Naive thymus-derived CD8-positive, alpha-beta T cell (primary cell): ENCODE data around the gene NEUROD2. TPM values are rescaled to one million over a fixed set of nuclear protein-coding genes. Genes with fewer than 3 reads are reported as not detected.

Experiments used
- ATAC-seq, 2 donors: fragments of 150-1000 bp; cut with Tn5 transposase in 1 of 2; sonication (Bioruptor Pico), chemical (Tn5 transposase) in 1 of 2; 1 replicate in 1 of 2; 2 replicates in 1 of 2; pipeline ENCODE4 v1.10.0; 2021; ENCODE audit warnings: mild to moderate bottlenecking in 2 of 2, moderate library complexity in 2 of 2
- POLR2A ChIA-PET: fragments of 350-600 bp; sonication (Branson Sonifier 250); formaldehyde crosslinking; loops from one replicate; lab custom pipeline; 2021; ENCODE audit warnings: antibody characterized with exemption; lab: Charles Lee
- DNase-seq, 10 donors: peaks; one replicate each; pipeline versions ENCODE4 v3.0.0 to v3.0.0-alpha.2; 2020 to 2022
- H3K27ac Mint-ChIP-seq, 10 donors: one replicate each; pipeline ENCODE4 v1.8.0; 2020 to 2022; ENCODE audit warnings: mild to moderate bottlenecking in 10 of 10, mixed read lengths in 10 of 10, moderate library complexity in 4 of 10, inconsistent platforms in 1 of 10
- H3K27me3 Mint-ChIP-seq, 5 donors: one replicate each; pipeline ENCODE4 v1.8.0; 2021 to 2022; ENCODE audit warnings: mixed read lengths in 5 of 5
- H3K36me3 Mint-ChIP-seq, 3 donors: one replicate each; pipeline ENCODE4 v1.8.0; 2020 to 2022; ENCODE audit warnings: mixed read lengths in 3 of 3, mild to moderate bottlenecking in 2 of 3, inconsistent platforms in 1 of 3
- H3K4me1 Mint-ChIP-seq, 4 donors: one replicate each; pipeline ENCODE4 v1.8.0; 2021 to 2022; ENCODE audit warnings: mixed read lengths in 4 of 4
- H3K4me3 Mint-ChIP-seq, 10 donors: one replicate each; pipeline ENCODE4 v1.8.0; 2020 to 2022; ENCODE audit warnings: mild to moderate bottlenecking in 10 of 10, mixed read lengths in 10 of 10, moderate library complexity in 6 of 10, inconsistent platforms in 1 of 10
- H3K9me3 Mint-ChIP-seq, 9 donors: one replicate each; pipeline ENCODE4 v1.8.0; 2020 to 2022; ENCODE audit warnings: mixed read lengths in 9 of 9, mild to moderate bottlenecking in 3 of 9, inconsistent platforms in 1 of 9, moderate library complexity in 1 of 9
- polyA plus RNA-seq, 3 donors: library from polyadenylated mRNA; unstranded; fragments of 300-500 nt; fragmentation: Illumina TruSeq; gene quantifications; one replicate each; pipeline ENCODE4 v1.2.3, GENCODE V29; 2021
- total RNA-seq, 8 experiments: library from RNA in 2 of 8; stranded (reverse) in 2 of 8; gene quantifications; one replicate each; pipeline ENCODE4 v1.2.3 and lab custom pipeline; 2021 to 2026

NEUROD2 gene
- total and polyA plus RNA-seq, 5 experiments from 2014 or later: not detected

DNA sequence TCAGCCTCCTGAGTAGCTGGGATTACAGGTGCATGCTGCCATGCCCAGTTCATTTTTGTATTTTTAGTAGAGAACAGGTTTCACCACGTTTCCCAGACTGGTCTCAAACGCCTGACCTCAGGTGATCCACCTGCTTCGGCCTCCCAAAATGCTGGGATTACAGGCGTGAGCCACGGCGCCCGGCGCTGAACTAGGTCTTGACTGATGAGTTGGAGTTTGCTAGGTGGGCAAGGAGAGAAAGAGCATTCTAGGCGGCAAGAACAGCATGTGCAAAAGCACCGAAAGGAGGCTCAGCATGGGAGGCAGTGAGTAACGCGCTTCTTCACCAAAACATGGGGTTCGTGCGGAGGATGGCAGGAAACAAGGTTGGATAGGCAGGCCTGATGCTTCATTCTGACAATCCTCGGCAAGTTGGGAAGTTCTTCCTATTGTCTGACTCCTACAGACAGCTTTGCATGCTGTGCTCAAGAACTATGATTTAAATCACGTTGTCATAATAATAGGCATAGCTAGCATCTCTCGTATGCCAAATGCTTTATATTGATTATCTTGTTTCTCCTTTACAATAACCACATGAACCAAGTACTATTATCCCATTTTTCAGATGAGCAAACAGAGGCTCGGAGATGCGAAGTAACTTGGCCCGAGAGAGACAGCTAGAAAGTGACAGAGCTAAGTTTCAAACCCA, 26.5 kb downstream of the NEUROD2 start:
- peaks cover 0 to 9% (median 3%) of the 10 kb centered on the region in 5 donors for H3K27me3 Mint-ChIP-seq
- H3K36me3 Mint-ChIP-seq: peaks cover 0 to 11% (median 9%) of the 10 kb centered on the region in 3 donors
- POLR2A ChIA-PET: no interaction called here
- ATAC-seq (no peak), DNase-seq (no peak)
- no peak overlapping the region for H3K4me3 Mint-ChIP-seq
- no peaks in the 10 kb centered on the region for H3K4me1 Mint-ChIP-seq
- H3K9me3 Mint-ChIP-seq: no peaks in the 10 kb centered on the region
- no peak overlapping the region for H3K27ac Mint-ChIP-seq

DNA sequence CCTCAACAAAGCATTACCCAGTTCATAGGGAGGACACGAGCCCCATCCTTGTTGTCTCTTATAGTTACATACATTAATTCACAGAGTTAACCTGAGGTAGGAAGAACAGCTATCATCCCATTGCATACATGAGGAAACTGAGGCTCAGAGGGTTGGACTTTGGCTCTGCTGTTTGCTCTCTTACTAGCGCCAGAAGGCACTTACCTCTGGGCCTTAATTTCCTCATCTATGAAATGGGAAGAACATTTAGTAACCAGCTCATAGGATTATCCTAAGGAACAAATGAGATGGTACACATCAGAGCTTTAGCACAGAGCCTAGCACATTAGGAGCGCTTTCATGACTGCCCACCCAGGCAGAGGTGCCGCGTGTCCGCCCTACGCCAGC, 27.6 kb downstream of the NEUROD2 start:
- Mint-ChIP-seq H3K27me3 (peaks cover 0 to 11% (median 3%) of the 10 kb centered on the region in 5 donors), H3K9me3 (no peaks in the 10 kb centered on the region), H3K36me3 (peaks cover 0 to 11% (median 9%) of the 10 kb centered on the region in 3 donors), H3K27ac (no peak overlapping the region), H3K4me3 (no peak overlapping the region), H3K4me1 (peaks cover 0 to 1% (median 0%) of the 10 kb centered on the region in 4 donors)
- ATAC-seq (no peak), DNase-seq (no peak)
- POLR2A ChIA-PET: interaction anchor here (0.6 kb wide), 1 partner anchor 95 kb away, joined by 4 read pairs; no protein-coding TSS in a partner anchor

DNA sequence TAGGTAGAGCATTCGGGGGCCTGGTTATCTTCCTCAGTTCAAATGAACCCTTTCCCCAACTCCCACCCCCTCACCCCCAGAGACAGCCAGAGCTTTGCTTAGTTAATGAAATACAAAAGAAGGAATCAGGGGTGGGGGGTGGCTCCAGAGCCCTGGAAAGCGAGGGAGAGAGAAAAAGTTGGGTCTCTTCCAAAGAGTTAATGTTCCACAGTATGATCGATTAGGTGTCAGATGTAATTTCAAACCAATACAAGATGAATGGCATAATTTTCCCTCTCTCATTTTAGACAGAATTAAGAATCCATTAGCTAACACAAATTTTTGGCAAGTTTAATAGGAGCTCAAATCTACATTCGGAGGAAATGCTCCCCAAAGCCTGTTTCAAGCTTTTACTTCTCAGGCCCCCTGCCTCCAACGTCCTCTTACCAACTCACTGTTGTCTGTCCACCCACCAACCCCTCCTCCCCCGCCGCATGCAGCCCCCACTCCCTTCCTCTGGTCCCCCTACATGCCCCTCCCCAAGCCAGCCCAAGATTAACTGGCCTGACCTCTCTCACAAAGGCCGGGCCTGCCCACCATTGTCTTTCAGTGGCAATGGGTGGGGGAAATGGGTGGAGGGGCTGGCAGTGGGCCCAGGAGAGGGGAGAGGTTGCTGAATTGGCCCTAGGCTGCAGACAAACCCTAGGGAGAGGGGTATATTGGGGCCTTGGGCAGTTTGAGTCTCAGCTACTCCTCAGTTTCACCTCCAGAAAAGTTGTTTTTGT, 28.2 kb downstream of the NEUROD2 start:
- no peak overlapping the region for H3K4me3 Mint-ChIP-seq
- H3K27ac Mint-ChIP-seq: no peak overlapping the region
- peaks cover 0 to 9% (median 5%) of the 10 kb centered on the region in 3 donors for H3K36me3 Mint-ChIP-seq
- ATAC-seq (no peak), DNase-seq (no peak)
- no peaks in the 10 kb centered on the region for H3K9me3 Mint-ChIP-seq
- peaks cover 0 to 14% (median 3%) of the 10 kb centered on the region in 5 donors for H3K27me3 Mint-ChIP-seq
- POLR2A ChIA-PET: no interaction called here
- H3K4me1 Mint-ChIP-seq: peaks cover 0 to 2% (median 0%) of the 10 kb centered on the region in 4 donors

DNA sequence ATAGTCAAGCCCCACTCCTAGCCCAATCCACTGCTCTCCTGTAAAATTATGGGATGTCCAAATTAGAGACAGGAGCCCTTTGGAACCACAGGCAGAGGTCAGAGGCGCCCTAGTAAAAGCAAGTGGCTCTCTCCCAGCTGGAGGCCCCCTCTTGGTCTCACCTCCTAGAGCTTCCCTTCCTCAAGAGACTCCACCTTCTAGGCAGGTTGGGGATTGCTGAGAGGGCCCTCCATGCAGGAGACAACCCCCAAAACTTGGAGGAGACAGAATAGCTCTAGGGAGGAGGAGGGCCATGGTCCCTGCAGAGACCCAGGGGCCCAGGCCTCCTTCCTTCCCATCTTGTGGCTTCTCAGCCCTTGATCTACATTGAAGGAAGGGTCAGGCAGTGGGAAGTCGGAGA, 29.4 kb downstream of the NEUROD2 start:
- Mint-ChIP-seq H3K9me3 (no peaks in the 10 kb centered on the region), H3K36me3 (peaks cover 0 to 8% (median 5%) of the 10 kb centered on the region in 3 donors), H3K4me3 (no peak overlapping the region), H3K4me1 (peaks cover 0 to 4% (median 3%) of the 10 kb centered on the region in 4 donors), H3K27ac (no peak overlapping the region), H3K27me3 (peaks cover 0 to 13% (median 7%) of the 10 kb centered on the region in 5 donors)
- POLR2A ChIA-PET: interaction anchor here (0.6 kb wide), 1 partner anchor 83 kb away, joined by 5 read pairs; no protein-coding TSS in a partner anchor
- no peak for DNase-seq
- ATAC-seq: no peak

DNA sequence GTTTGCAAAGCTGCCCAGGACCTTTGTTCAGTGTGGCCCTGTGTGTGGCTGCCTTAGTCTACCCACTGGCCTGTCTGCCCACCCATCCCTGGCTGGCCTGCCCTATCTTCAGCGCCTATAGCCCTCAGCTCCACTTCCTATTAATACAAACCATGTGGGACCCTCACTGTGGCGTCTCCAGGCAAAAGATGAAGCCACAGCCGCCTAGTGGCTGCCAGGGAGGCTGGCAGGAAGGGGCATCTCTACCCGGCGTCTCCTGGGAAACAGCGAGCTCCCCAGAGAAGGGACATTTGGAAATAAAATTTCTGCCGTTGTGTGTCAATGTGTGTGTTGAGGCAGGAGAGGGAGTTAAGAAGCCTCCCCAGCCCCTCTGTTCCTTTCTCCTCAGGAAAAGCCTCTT, 31.5 kb downstream of the NEUROD2 start:
- H3K9me3 Mint-ChIP-seq: peaks cover under 1 to 8% (median 5%) of the 10 kb centered on the region in 9 donors
- peaks cover 4 to 15% (median 12%) of the 10 kb centered on the region in 5 donors for H3K27me3 Mint-ChIP-seq
- DNase-seq: no peak
- no peak overlapping the region for H3K27ac Mint-ChIP-seq
- H3K36me3 Mint-ChIP-seq: peaks cover 7 to 14% (median 9%) of the 10 kb centered on the region in 3 donors
- ATAC-seq: no peak
- POLR2A ChIA-PET: no interaction called here
- no peak overlapping the region for H3K4me3 Mint-ChIP-seq
- peaks cover 0 to 8% (median 5%) of the 10 kb centered on the region in 4 donors for H3K4me1 Mint-ChIP-seq

DNA sequence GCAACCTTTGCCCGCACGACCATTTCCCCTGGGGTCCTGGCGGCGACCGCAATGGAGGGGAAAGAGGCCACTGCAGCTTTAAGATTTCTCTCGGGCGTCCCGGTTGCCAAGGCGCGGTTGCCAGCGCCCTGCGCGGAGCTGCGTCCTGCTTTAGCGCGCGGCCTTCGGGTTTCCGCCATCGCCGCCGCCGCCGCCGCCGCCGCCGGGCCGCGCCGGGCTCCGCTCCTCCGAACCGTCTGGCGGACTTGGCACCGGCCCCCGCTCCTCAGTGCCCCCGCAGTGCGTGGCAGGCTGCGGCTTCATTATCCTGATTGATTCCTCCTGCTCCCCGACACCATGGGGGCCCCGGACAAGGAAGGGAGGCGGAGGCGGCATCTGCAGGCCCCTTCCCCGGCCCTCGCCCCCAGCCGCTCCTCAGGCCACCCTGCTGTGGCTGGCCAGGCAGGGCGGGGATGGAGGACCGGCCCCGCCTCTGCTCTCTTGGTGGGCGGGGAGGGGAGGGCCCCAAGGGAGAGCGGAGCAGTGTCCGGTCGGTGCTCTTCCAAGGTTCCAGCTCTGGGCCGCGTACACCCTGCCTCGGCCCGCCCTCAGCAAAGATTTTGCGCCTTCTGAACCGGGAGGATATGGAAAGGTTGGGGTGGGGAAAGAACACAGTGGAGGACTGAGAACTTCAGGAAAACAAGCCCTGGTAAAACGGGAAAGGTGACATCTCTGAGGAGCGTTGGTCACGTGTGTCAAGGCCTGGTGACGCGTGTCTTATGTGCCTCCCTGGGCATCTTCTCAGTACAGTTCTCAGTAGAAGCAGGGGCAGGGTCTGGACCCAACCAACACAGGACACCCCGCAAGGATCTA, 34.0 kb downstream of the NEUROD2 start:
- Mint-ChIP-seq H3K4me1 (peaks cover 0 to 8% (median 6%) of the 10 kb centered on the region in 4 donors), H3K9me3 (peaks cover 3 to 20% (median 12%) of the 10 kb centered on the region in 9 donors), H3K27ac (peak overlapping the region in 2 of 10 donors; percentile 64 to 86), H3K4me3 (peak overlapping the region; percentile 71 to 87 (median 82)), H3K36me3 (peaks cover 15 to 34% (median 30%) of the 10 kb centered on the region in 3 donors), H3K27me3 (peaks cover 2 to 15% (median 14%) of the 10 kb centered on the region in 5 donors)
- ATAC-seq (peak; percentile 68 to 70), DNase-seq (peak in 2 of 10 donors; percentile 14 to 16)
- POLR2A ChIA-PET: interaction anchor here (0.5 to 0.6 kb wide), 2 partner anchors 53 to 613 kb away, joined by 3 to 6 read pairs; partner anchors contain the start of gene PPP1R1B

DNA sequence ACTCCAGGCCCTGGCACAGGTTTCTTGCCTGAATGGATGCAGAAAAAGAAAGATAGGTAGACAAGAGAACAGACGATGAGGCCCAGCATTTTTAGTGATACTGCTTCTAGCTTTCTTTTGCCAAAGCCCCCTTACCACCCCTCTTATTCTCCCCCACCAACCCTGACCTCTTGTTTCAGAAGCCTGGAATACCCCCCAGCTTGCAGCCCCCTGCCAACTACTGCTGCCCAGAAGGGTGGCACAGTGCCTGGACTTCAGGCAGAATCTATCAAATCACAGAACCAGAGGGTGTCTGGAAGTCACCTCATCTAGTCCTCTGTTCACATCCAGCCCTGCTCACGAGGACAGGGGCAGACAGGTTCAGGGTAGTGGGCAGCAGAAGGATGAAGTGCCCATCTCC, 35.6 kb downstream of the NEUROD2 start:
- ATAC-seq: no peak
- Mint-ChIP-seq H3K4me3 (peak overlapping the region in 4 of 10 donors; percentile 8 to 41 (median 32)), H3K27me3 (peaks cover 2 to 15% (median 14%) of the 10 kb centered on the region in 5 donors), H3K4me1 (peaks cover 0 to 8% (median 6%) of the 10 kb centered on the region in 4 donors), H3K36me3 (peaks cover 20 to 46% (median 42%) of the 10 kb centered on the region in 3 donors), H3K27ac (no peak overlapping the region), H3K9me3 (peaks cover 3 to 20% (median 12%) of the 10 kb centered on the region in 9 donors)
- POLR2A ChIA-PET: no interaction called here
- no peak for DNase-seq

DNA sequence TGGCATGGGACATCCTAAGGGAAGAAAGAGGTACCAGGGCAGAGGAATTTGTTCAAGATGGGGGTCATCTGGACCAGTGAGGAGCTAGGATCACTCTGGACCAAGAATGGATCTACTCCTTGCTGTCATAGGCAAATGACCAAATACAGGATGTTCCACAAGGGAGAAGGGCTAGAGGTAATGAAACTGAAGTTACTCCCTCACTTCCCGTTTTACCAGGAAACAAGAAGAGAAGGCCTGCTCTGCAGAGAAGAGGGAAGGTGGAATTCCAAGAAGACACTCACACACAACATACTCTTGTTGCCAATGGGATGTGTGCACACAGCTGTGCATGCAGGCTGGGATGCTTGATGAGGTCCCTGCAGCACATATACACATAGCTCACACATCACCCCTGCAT, 38.6 kb downstream of the NEUROD2 start:
- H3K27ac Mint-ChIP-seq: peak overlapping the region in 1 of 10 donors; percentile 59
- H3K4me1 Mint-ChIP-seq: peaks cover 0 to 8% (median 5%) of the 10 kb centered on the region in 4 donors
- POLR2A ChIA-PET: no interaction called here
- H3K4me3 Mint-ChIP-seq: peak overlapping the region in 1 of 10 donors; percentile 11
- peaks cover 28 to 74% (median 59%) of the 10 kb centered on the region in 3 donors for H3K36me3 Mint-ChIP-seq
- ATAC-seq (no peak), DNase-seq (no peak)
- peaks cover 3 to 20% (median 12%) of the 10 kb centered on the region in 9 donors for H3K9me3 Mint-ChIP-seq
- peaks cover 2 to 11% (median 9%) of the 10 kb centered on the region in 5 donors for H3K27me3 Mint-ChIP-seq

DNA sequence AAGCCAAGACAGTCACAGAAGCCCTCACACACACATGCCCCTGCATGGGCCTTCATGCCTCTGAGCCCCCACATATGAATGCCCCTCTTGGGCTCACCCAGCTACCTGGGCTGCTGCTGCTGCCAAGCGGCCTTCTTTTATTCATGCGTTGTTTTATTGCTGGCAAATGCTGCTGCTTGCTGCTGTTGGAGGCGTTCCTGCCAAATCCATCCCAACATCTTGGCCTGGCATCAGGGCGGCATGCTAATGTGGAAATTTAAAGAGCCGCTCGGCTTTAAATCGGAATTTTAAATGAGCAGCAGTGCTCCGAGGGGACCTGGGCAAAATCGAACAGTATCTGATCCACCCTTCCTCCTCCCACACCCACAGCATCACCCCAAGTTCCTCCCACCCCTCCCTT, 39.0 kb downstream of the NEUROD2 start:
- Mint-ChIP-seq H3K4me1 (peaks cover 0 to 4% (median 2%) of the 10 kb centered on the region in 4 donors), H3K4me3 (no peak overlapping the region), H3K36me3 (peaks cover 28 to 78% (median 61%) of the 10 kb centered on the region in 3 donors), H3K27ac (no peak overlapping the region), H3K9me3 (peaks cover 3 to 20% (median 12%) of the 10 kb centered on the region in 9 donors), H3K27me3 (peaks cover 0 to 9% (median 6%) of the 10 kb centered on the region in 5 donors)
- no peak for ATAC-seq
- no peak for DNase-seq
- POLR2A ChIA-PET: no interaction called here

DNA sequence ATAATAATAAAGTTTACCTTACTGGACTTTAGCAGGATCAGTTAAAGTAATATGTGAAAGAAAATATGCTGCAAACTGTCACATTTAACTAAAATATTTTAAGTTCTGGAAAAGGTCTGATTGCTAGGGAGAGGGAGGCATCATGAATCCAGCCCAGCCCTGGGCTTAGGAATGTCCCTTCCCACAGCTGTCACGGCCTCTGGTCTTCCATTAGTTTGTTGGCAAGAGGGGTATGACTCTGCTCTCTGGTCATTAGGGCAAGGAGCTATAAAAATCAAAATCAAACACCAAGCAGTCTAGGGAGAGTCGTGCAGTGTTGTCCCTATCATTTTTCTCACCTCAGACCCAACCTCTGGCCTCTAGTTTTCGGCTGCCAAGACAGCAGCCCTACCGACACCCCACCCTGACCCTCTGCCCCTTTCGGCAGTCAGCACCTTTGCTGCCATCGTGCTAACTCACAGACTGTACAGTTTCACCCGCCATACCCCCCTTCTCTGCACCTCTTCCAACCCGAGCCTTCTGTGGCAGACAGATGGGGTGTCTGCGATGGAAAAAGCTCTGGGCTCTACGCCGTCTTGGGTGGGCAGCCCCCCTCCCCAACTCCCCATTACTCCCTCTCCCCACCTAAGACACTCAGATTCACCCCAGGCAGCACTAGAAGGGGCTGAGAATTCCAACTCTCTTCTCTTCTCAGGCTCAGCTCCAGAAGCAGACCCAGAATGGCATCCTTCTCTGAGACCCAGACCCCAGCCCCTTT, 41.4 kb downstream of the NEUROD2 start:
- H3K4me1 Mint-ChIP-seq: peaks cover 0 to 2% (median 0%) of the 10 kb centered on the region in 4 donors
- no peak overlapping the region for H3K27ac Mint-ChIP-seq
- POLR2A ChIA-PET: no interaction called here
- peaks cover 0 to 3% (median 0%) of the 10 kb centered on the region in 5 donors for H3K27me3 Mint-ChIP-seq
- ATAC-seq: no peak
- peaks cover 2 to 12% (median 7%) of the 10 kb centered on the region in 9 donors for H3K9me3 Mint-ChIP-seq
- peaks cover 22 to 72% (median 58%) of the 10 kb centered on the region in 3 donors for H3K36me3 Mint-ChIP-seq
- DNase-seq: no peak
- H3K4me3 Mint-ChIP-seq: no peak overlapping the region

DNA sequence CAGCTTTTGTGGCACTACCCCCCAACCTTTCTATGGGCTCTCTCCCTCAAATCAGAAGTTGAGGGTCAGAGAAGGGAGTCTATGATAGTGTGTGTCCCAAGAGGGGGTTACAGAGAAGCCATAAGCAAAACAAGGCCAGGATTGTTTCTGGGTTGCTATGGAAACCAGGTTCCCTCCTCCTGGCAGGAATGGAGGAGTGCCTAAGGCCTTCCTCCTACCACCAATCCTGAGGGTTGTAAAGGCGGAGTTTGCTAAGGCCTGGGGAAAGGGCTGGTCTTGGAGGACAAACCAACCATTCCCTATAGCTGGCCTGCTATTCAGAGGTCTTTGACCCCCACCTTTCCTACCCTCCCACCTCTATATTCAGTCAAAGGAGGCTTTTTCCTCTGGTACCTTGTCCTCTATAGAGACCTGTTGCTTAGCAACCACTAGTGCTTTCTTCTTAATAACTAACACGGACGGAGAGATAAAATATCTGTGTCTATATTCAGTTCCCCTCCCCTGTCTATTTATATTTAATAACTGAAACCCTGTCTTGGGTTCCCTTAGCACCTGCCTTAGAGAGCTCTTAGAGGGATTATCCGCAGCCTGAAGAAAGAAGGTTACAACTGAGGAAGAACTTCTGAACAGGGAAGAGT, 43.4 kb downstream of the NEUROD2 start:
- Mint-ChIP-seq H3K9me3 (no peaks in the 10 kb centered on the region), H3K27me3 (no peaks in the 10 kb centered on the region), H3K4me3 (no peak overlapping the region), H3K36me3 (peaks cover 13 to 75% (median 43%) of the 10 kb centered on the region in 3 donors), H3K4me1 (no peaks in the 10 kb centered on the region), H3K27ac (no peak overlapping the region)
- ATAC-seq: no peak
- no peak for DNase-seq
- POLR2A ChIA-PET: interaction anchor here (1.5 kb wide), 1 partner anchor 12 kb away, joined by 3 read pairs; no protein-coding TSS in a partner anchor
